Liver (tissue), 2 donors: ENCODE data around the gene LSM3.

Source experiments
- RAD21 ChIP-seq, 2 donors: IDR thresholded peaks; 2 replicates each; pipeline ENCODE4 v1.6.1; 2016; ENCODE audit warnings: antibody characterized with exemption in 2 of 2, mild to moderate bottlenecking in 2 of 2
- RXRA ChIP-seq, 2 donors: IDR thresholded peaks; 2 replicates each; pipeline ENCODE4 v1.6.1; 2017 to 2018; ENCODE audit warnings: antibody characterized with exemption in 2 of 2, mild to moderate bottlenecking in 1 of 2
- TAF1 ChIP-seq: conservative IDR thresholded peaks from 2 replicates; pipeline ENCODE4 v1.6.1; 2016; ENCODE audit warnings: antibody characterized with exemption, mild to moderate bottlenecking
- TF ChIP-seq, protein P1 (sequence below): IDR thresholded peaks from 2 replicates; pipeline ENCODE4 v1.6.1; 2016; ENCODE audit warnings: antibody characterized with exemption, mild to moderate bottlenecking
- TF ChIP-seq, protein P2 (sequence below): IDR thresholded peaks from 2 replicates; pipeline ENCODE4 v1.6.1; 2016; ENCODE audit warnings: antibody characterized with exemption
- donor health status: healthy.

DNA sequence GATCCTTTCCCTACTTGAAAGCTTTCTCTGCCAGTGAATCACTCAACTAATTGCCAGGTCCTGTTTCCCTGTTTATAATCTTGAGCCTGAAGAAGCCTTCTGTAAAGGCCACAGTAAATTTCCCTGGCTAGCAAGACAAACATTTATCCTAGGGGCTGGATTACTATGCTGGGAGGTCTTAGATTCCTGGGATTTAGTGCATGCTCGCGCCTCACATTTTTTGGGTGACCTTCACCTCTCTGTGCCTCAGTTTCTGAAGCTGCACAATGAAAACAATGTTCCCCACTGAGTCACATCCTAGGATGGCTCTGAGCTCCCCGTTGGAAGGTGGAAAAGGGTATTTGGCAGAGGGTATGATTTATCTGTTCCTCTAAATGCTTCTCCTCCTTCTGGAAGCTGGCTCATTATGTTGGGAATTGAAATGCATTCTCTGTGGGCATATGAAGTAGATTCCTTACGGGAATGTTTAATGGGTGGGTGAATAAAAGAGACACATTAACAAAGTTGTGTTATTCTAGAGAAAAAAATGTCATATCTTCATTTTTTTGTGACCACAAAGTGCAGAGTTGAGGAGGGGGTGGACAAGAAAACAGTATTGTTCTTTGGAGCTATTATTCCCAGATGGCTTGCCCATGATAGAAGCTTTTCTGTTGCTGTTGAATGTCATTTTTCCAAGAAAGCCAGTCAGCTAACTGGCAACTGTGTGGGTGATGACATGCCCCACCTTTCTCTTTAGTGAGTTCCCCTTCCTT is 32.4 kb downstream of the LSM3 start:
- TF ChIP-seq RXRA (IDR thresholded peaks at IDR 0.05): no peak
- TF ChIP-seq RAD21 (IDR thresholded peaks at IDR 0.05): no peak
- TF ChIP-seq, protein P1, sequence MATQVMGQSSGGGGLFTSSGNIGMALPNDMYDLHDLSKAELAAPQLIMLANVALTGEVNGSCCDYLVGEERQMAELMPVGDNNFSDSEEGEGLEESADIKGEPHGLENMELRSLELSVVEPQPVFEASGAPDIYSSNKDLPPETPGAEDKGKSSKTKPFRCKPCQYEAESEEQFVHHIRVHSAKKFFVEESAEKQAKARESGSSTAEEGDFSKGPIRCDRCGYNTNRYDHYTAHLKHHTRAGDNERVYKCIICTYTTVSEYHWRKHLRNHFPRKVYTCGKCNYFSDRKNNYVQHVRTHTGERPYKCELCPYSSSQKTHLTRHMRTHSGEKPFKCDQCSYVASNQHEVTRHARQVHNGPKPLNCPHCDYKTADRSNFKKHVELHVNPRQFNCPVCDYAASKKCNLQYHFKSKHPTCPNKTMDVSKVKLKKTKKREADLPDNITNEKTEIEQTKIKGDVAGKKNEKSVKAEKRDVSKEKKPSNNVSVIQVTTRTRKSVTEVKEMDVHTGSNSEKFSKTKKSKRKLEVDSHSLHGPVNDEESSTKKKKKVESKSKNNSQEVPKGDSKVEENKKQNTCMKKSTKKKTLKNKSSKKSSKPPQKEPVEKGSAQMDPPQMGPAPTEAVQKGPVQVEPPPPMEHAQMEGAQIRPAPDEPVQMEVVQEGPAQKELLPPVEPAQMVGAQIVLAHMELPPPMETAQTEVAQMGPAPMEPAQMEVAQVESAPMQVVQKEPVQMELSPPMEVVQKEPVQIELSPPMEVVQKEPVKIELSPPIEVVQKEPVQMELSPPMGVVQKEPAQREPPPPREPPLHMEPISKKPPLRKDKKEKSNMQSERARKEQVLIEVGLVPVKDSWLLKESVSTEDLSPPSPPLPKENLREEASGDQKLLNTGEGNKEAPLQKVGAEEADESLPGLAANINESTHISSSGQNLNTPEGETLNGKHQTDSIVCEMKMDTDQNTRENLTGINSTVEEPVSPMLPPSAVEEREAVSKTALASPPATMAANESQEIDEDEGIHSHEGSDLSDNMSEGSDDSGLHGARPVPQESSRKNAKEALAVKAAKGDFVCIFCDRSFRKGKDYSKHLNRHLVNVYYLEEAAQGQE: no peak
- TF ChIP-seq TAF1: no peak
- TF ChIP-seq, protein P2, sequence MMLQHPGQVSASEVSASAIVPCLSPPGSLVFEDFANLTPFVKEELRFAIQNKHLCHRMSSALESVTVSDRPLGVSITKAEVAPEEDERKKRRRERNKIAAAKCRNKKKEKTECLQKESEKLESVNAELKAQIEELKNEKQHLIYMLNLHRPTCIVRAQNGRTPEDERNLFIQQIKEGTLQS: no peak
